KMS-11 (cell line): ENCODE measurements around the gene LBR.
A peak's percentile ranks its signal among the peaks of the same experiment; 100 is the strongest.

ENCODE experiments used
- H2AFZ ChIP-seq: fragments of 200-600 bp; sonication (generic); 2 replicates; pipeline ENCODE4 v1.6.1; 2016; ENCODE audit warnings: antibody characterized with exemption, mixed run types, low read depth
- H3K27ac ChIP-seq: fragments of 200-600 bp; sonication (generic); 2 replicates; pipeline ENCODE4 v1.6.1; 2016; ENCODE audit warnings: mild to moderate bottlenecking, mixed run types
- H3K27me3 ChIP-seq: fragments of 200-600 bp; sonication (generic); 2 replicates; pipeline ENCODE4 v1.6.1; 2017; ENCODE audit warnings: mild to moderate bottlenecking, low read depth, mixed run types, moderate library complexity; ENCODE audit not compliant: insufficient read depth
- H3K36me3 ChIP-seq: fragments of 200-600 bp; sonication (generic); 2 replicates; pipeline ENCODE4 v1.6.1; 2017; ENCODE audit warnings: mild to moderate bottlenecking, mixed run types; ENCODE audit not compliant: insufficient read depth
- H3K4me1 ChIP-seq: fragments of 200-600 bp; sonication (generic); 2 replicates; pipeline ENCODE4 v1.6.1; 2016; ENCODE audit warnings: mild to moderate bottlenecking, low read depth, mixed run types; ENCODE audit not compliant: poor library complexity, severe bottlenecking
- H3K4me2 ChIP-seq: fragments of 200-600 bp; sonication (generic); 2 replicates; pipeline ENCODE4 v1.7.0; 2016; ENCODE audit warnings: mild to moderate bottlenecking, mixed run types
- H3K4me3 ChIP-seq: fragments of 200-600 bp; sonication (generic); IDR thresholded peaks from 2 replicates; pipeline ENCODE4 v1.6.1; 2017; ENCODE audit warnings: low read depth, low read length, mixed read lengths; ENCODE audit not compliant: insufficient read depth
- H3K79me2 ChIP-seq: fragments of 200-600 bp; sonication (generic); 2 replicates; pipeline ENCODE4 v1.6.1; 2016; ENCODE audit warnings: low read depth, mixed run types; ENCODE audit not compliant: insufficient read depth
- H3K9ac ChIP-seq: fragments of 200-600 bp; sonication (generic); 2 replicates; pipeline ENCODE4 v1.6.1; 2016; ENCODE audit warnings: mild to moderate bottlenecking, mixed run types
- H4K20me1 ChIP-seq: fragments of 200-600 bp; sonication (generic); 2 replicates; pipeline ENCODE4 v1.6.1; 2016; ENCODE audit warnings: mild to moderate bottlenecking, mixed run types; ENCODE audit not compliant: insufficient read depth
- TF ChIP-seq, protein P1 (sequence below): fragments of 200-600 bp; sonication (generic); conservative IDR thresholded peaks from 2 replicates; pipeline ENCODE4 v1.6.1; 2017; ENCODE audit warnings: low read depth, mild to moderate bottlenecking, antibody characterized with exemption, low read length, moderate library complexity, mixed read lengths

The LBR gene

DNA sequence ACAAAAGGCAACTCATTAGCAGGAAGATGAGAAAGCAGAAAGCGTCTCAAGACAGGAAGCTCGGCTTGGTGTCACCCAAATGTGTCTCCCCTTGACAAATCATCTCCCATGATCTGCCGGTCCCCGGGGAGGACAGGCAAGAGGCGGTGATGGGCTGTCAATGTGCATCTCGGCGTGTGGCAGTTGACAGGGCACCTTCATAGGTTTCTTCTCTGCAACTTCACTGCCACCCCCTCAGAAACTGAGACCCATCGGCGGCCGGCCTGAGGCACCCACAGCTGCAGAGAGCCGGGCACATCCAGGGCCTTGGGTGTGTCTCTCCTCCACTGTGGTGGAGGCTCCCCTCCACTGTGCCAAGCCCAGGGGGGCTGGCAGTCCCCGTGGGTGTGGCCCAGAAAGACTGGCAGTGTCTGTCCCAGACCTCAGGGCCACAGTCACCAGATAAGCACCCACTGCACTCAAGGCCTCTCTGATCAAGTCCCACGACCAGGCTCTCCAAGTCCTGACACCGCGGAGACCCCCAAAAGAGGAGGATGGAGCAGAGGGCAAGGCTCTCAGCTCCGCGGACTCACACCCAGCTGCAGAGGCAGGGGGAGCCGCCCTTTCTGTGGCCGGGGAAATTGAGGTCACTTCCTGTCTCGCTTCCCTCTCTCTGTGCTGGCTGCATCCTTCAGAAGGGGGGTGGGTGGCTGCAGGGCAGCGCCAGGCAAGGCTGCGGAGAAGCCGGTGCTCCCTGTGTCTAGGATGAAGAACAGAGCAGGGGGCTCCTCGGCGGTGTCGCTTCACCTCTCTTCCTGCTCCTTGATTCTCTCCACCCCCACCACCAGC is 39.6 kb upstream of the LBR start:
- Histone ChIP-seq H3K79me2 (no peaks in the 10 kb centered on the region), H3K27me3 (no peaks in the 10 kb centered on the region), H2AFZ (peak overlapping the region; percentile 70), H3K4me1 (peaks cover 11% of the 10 kb centered on the region), H3K36me3 (no peaks in the 10 kb centered on the region), H4K20me1 (no peaks in the 10 kb centered on the region), H3K4me3 (peak overlapping the region; percentile 45), H3K9ac (peak overlapping the region; percentile 52), H3K27ac (peak overlapping the region; percentile 76), H3K4me2 (peak overlapping the region; percentile 48)
- TF ChIP-seq, protein P1, sequence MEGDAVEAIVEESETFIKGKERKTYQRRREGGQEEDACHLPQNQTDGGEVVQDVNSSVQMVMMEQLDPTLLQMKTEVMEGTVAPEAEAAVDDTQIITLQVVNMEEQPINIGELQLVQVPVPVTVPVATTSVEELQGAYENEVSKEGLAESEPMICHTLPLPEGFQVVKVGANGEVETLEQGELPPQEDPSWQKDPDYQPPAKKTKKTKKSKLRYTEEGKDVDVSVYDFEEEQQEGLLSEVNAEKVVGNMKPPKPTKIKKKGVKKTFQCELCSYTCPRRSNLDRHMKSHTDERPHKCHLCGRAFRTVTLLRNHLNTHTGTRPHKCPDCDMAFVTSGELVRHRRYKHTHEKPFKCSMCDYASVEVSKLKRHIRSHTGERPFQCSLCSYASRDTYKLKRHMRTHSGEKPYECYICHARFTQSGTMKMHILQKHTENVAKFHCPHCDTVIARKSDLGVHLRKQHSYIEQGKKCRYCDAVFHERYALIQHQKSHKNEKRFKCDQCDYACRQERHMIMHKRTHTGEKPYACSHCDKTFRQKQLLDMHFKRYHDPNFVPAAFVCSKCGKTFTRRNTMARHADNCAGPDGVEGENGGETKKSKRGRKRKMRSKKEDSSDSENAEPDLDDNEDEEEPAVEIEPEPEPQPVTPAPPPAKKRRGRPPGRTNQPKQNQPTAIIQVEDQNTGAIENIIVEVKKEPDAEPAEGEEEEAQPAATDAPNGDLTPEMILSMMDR = no peak

DNA sequence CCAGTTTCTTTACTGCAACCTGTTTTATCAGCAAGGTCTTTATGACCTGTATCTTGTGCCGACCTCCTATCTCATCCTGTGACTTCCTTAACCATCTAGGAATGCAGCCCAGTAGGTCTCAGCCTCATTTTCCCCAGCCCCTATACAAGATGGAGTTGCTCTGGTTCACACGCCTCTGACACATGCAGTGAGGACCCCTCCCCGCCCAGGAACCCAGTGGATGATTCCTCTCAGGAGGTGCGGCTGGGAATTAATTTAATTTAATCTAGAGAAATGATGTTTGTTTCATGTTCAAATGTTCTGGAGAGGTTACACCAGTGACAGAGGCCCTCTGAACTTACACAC is 39.0 kb upstream of the LBR start:
- Histone ChIP-seq H3K79me2 (no peaks in the 10 kb centered on the region), H3K36me3 (no peaks in the 10 kb centered on the region), H2AFZ (peak overlapping the region; percentile 70), H3K27me3 (no peaks in the 10 kb centered on the region), H4K20me1 (no peaks in the 10 kb centered on the region), H3K4me3 (no peak overlapping the region), H3K27ac (peak overlapping the region; percentile 76), H3K9ac (peak overlapping the region; percentile 52; the same call in 1 of the 2 replicates), H3K4me2 (peak overlapping the region; percentile 48; the same call in 1 of the 2 replicates), H3K4me1 (peaks cover 11% of the 10 kb centered on the region)
- TF ChIP-seq, protein P1 = no peak

DNA sequence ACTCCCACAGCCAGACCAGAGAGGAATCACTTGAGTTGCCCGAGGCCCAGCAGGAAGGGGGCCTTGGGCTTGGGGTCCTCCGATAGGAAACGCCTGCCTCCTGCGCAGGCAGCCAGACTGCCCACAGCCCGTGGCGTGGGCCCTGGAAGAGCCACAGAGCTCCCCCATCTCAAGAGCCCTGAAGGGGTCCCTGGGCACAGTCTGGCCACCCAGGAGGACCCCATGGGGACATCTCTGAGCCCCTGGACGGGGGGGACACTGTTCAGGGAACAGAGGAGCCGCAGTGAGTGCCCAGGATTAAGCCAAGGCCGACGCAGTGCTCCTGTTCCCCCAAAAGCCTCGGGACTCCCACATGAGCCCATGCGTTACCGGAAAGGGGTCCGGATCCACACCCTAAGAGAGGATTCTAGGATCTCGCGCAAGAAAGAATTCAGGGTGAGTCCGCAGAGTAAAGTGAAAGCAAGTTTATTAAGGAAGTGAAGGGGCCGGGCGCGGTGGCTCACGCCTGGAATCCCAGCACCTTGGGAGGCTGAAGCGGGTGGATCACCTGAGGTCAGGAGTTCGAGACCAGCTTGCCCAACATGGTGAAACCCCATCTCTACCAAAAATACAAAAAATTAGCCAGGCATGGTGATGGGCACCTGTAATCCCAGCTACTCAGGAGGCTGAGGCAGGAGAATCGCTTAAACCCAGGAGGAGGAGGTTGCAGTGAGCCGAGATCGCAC is 38.1 kb upstream of the LBR start:
- H4K20me1 ChIP-seq = no peaks in the 10 kb centered on the region
- TF ChIP-seq, protein P1 = no peak
- H3K4me1 ChIP-seq = peaks cover 11% of the 10 kb centered on the region
- no peak overlapping the region for H2AFZ ChIP-seq
- no peak overlapping the region for H3K9ac ChIP-seq
- H3K79me2 ChIP-seq = no peaks in the 10 kb centered on the region
- H3K27ac ChIP-seq = no peak overlapping the region
- no peaks in the 10 kb centered on the region for H3K27me3 ChIP-seq
- no peak overlapping the region for H3K4me2 ChIP-seq
- no peaks in the 10 kb centered on the region for H3K36me3 ChIP-seq
- H3K4me3 ChIP-seq = no peak overlapping the region

DNA sequence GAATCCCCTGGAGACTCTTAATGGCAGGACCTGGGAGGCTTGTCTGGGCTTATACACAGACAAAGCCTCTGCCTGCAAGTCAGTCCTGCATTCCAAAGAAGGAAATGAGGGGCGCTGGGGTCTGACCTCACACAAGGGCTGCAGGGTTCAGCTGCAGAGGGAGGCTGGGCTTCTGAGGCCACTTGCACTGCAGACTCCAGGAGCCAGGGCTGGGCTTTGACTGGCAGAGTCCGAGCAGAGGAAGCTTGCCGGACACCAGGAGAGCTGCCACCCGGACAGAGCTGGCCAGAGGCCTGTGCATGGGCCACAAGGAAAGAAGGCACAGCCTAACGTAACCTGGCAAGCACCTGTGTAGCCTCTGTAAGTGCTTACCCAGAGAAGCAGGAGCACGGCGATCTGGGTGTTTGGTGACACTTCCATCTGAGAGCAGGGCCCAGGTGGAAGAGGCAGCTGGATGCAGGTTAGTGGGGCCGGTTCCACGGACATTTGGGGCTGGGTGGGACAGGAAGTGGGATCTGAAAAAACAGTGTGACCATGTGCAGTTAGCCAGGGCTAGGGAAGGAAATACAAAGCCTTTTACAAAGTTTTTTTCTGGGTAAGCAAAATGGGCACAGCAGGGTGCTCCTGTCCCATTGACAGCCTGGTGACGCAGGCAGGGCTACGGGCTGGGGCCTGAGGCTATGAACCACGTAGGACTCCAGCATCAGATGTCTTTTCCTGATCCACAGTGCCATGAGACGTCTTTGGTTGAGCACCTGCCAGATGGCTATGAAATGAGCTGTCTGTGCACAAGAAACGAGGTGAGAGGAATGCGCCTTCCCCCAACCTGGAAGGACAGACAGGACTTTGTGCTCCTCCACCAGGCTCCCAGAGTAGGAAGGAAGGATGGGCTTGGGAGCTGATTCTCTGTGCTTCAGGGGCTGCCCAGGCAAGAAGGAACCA is 37.3 kb upstream of the LBR start:
- H2AFZ ChIP-seq = no peak overlapping the region
- H3K9ac ChIP-seq = no peak overlapping the region
- H3K4me1 ChIP-seq = peaks cover 11% of the 10 kb centered on the region

More for the DNA sequence above, 37.3 kb upstream of the LBR start:
- Histone ChIP-seq H3K36me3 (no peaks in the 10 kb centered on the region), H3K27me3 (no peaks in the 10 kb centered on the region), H3K4me3 (no peak overlapping the region), H3K4me2 (no peak overlapping the region), H4K20me1 (no peaks in the 10 kb centered on the region), H3K79me2 (no peaks in the 10 kb centered on the region), H3K27ac (no peak overlapping the region)
- TF ChIP-seq, protein P1 = no peak
